IMR-90 (cell line): Measurements from ENCODE around the gene RRAGC. TPM values are rescaled to one million over a fixed set of nuclear protein-coding genes. Genes with fewer than 3 reads are reported as not detected.

Experiments used
- ATAC-seq: fragments of 200-7000 bp; cut with Tn5 transposase; 2 replicates; pipeline ENCODE4 v1.9.1; 2020; ENCODE audit warnings: low read depth, mild to moderate bottlenecking, moderate library complexity
- BruUV-seq: library from RNA; stranded (reverse); fragments of 400-500 nt; replicated peaks from 2 replicates; lab custom pipeline; 2021; lab: Mats Ljungman, UMichigan
- CTCF ChIA-PET: fragments of 300-600 bp; formaldehyde crosslinking; extraction: SDS; loops from one replicate; lab custom pipeline; 2021; ENCODE audit warnings: antibody characterized with exemption; lab: Yijun Ruan, JAX
- POLR2A ChIA-PET: fragments of 300-600 bp; sonication (Branson Sonifier 250); formaldehyde crosslinking; loops from one replicate; lab custom pipeline; 2022; ENCODE audit warnings: antibody characterized with exemption; ENCODE audit not compliant: unreplicated experiment; lab: Charles Lee
- DNase-seq: peaks from one replicate; pipeline ENCODE4 v3.0.0; 2013
- H2AFZ ChIP-seq: replicated peaks from 2 replicates; pipeline ENCODE3; 2013; ENCODE audit warnings: low read length, mild to moderate bottlenecking; ENCODE audit not compliant: poor library complexity
- H2AK5ac ChIP-seq: 2 replicates; pipeline ENCODE4 v1.6.1; 2013; ENCODE audit warnings: low read depth, low read length, inconsistent platforms
- H2AK9ac ChIP-seq: replicated peaks from 2 replicates; pipeline ENCODE3; 2013; ENCODE audit warnings: mild to moderate bottlenecking, low read depth, low read length, moderate library complexity; ENCODE audit not compliant: poor library complexity
- H2BK120ac ChIP-seq: 2 replicates; pipeline ENCODE4 v1.6.1; 2013; ENCODE audit warnings: low read depth, low read length, inconsistent platforms
- H2BK15ac ChIP-seq: 3 replicates; pipeline ENCODE4 v1.6.1; 2013; ENCODE audit warnings: low read depth, low read length, inconsistent platforms
- H2BK20ac ChIP-seq: 2 replicates; pipeline ENCODE4 v1.6.1; 2013; ENCODE audit warnings: low read depth, mild to moderate bottlenecking, inconsistent platforms, low read length, moderate library complexity
- H2BK5ac ChIP-seq: 2 replicates; pipeline ENCODE4 v1.6.1; 2013; ENCODE audit warnings: mild to moderate bottlenecking, low read depth, low read length, inconsistent platforms; ENCODE audit not compliant: poor library complexity, severe bottlenecking
- H3K14ac ChIP-seq: replicated peaks from 2 replicates; pipeline ENCODE4 v1.6.1; 2013; ENCODE audit warnings: low read depth, low read length, inconsistent platforms
- H3K18ac ChIP-seq: 2 replicates; pipeline ENCODE4 v1.6.1; 2013; ENCODE audit warnings: low read depth, low read length, control low read depth
- H3K23ac ChIP-seq: 2 replicates; pipeline ENCODE4 v1.6.1; 2013; ENCODE audit warnings: low read depth, low read length, inconsistent platforms
- H3K27ac ChIP-seq: 2 replicates; pipeline ENCODE4 v1.5.1; 2013; ENCODE audit warnings: mild to moderate bottlenecking, control low read depth, low read length; ENCODE audit not compliant: insufficient read depth
- H3K27me3 ChIP-seq: 2 replicates; pipeline ENCODE4 v1.6.1; 2013; ENCODE audit warnings: low read length; ENCODE audit not compliant: control insufficient read depth, insufficient read depth
- H3K36me3 ChIP-seq: 2 replicates; pipeline ENCODE4 v1.6.1; 2013; ENCODE audit warnings: low read length, mixed read lengths; ENCODE audit not compliant: control insufficient read depth, insufficient read depth
- H3K4ac ChIP-seq: 2 replicates; pipeline ENCODE4 v1.6.1; 2013; ENCODE audit warnings: low read depth, low read length, inconsistent platforms
- H3K4me1 ChIP-seq: 2 replicates; pipeline ENCODE4 v1.6.1; 2013; ENCODE audit warnings: low read length, mixed read lengths; ENCODE audit not compliant: control insufficient read depth, insufficient read depth
- H3K4me2 ChIP-seq: 2 replicates; pipeline ENCODE4 v1.6.1; 2013; ENCODE audit warnings: low read depth, mild to moderate bottlenecking, control low read depth, low read length, moderate library complexity
- H3K4me3 ChIP-seq: 2 replicates; pipeline ENCODE4 v1.5.1; 2013; ENCODE audit warnings: low read depth, mild to moderate bottlenecking, control low read depth, low read length, moderate library complexity; ENCODE audit not compliant: insufficient read depth
- H3K56ac ChIP-seq: 2 replicates; pipeline ENCODE4 v1.6.1; 2013; ENCODE audit warnings: low read length, inconsistent platforms; ENCODE audit not compliant: insufficient read depth; ENCODE audit errors: extremely low read depth
- H3K79me1 ChIP-seq, 2 experiments: 2 replicates each; pipeline ENCODE4 v1.6.1; 2013; ENCODE audit warnings: low read length in 2 of 2, inconsistent platforms in 1 of 2, low read depth in 1 of 2
- H3K9ac ChIP-seq: 2 replicates; pipeline ENCODE4 v1.6.1; 2013; ENCODE audit warnings: low read depth, low read length, control low read depth
- H3K9me1 ChIP-seq: 2 replicates; pipeline ENCODE4 v1.6.1; 2013; ENCODE audit warnings: low read length, inconsistent platforms; ENCODE audit not compliant: insufficient read depth
- H3K9me3 ChIP-seq: 2 replicates; pipeline ENCODE4 v1.6.1; 2013; ENCODE audit warnings: low read length; ENCODE audit not compliant: control insufficient read depth, insufficient read depth
- H4K20me1 ChIP-seq: 2 replicates; pipeline ENCODE4 v1.6.1; 2013; ENCODE audit warnings: low read length, inconsistent platforms; ENCODE audit not compliant: insufficient read depth
- H4K5ac ChIP-seq: 2 replicates; pipeline ENCODE4 v1.6.1; 2013; ENCODE audit warnings: mild to moderate bottlenecking, low read depth, low read length, control low read depth
- H4K8ac ChIP-seq, 2 experiments: 2 replicates each; pipeline ENCODE4 v1.6.1; 2013; ENCODE audit warnings: low read depth in 2 of 2, low read length in 2 of 2, control low read depth in 1 of 2, inconsistent platforms in 1 of 2
- H4K91ac ChIP-seq: 2 replicates; pipeline ENCODE4 v1.6.1; 2013; ENCODE audit warnings: low read depth, low read length, inconsistent platforms; ENCODE audit not compliant: insufficient read depth
- BHLHE40 ChIP-seq: fragments of 150-350 bp; IDR thresholded peaks from 2 replicates; pipeline ENCODE4 v1.6.1; 2016; ENCODE audit warnings: mild to moderate bottlenecking, low read depth, low read length
- CEBPB ChIP-seq: IDR thresholded peaks from 2 replicates; pipeline ENCODE4 v1.6.1; 2012; ENCODE audit warnings: low read depth, low read length, improper control_type of control experiment
- CHD1 ChIP-seq: IDR thresholded peaks from 2 replicates; pipeline ENCODE4 v1.6.1; 2012; ENCODE audit warnings: low read depth, low read length, improper control_type of control experiment
- MAFK ChIP-seq: IDR thresholded peaks from 2 replicates; pipeline ENCODE4 v1.6.1; 2012; ENCODE audit warnings: low read depth, low read length, improper control_type of control experiment
- MAZ ChIP-seq: IDR thresholded peaks from 2 replicates; pipeline ENCODE4 v1.6.1; 2012; ENCODE audit warnings: low read depth, mild to moderate bottlenecking, low read length, improper control_type of control experiment, moderate library complexity, borderline replicate concordance
- NFE2L2 ChIP-seq: fragments of 150-350 bp; IDR thresholded peaks from 2 replicates; pipeline ENCODE4 v1.6.1; 2016; ENCODE audit warnings: low read depth, mild to moderate bottlenecking, low read length
- POLR2A ChIP-seq: IDR thresholded peaks from 2 replicates; pipeline ENCODE4 v1.6.1; 2012; ENCODE audit warnings: mild to moderate bottlenecking, low read depth, low read length
- RAD21 ChIP-seq: IDR thresholded peaks from 2 replicates; pipeline ENCODE4 v1.6.1; 2012; ENCODE audit warnings: low read length, improper control_type of control experiment
- RCOR1 ChIP-seq: IDR thresholded peaks from 2 replicates; pipeline ENCODE4 v1.6.1; 2012; ENCODE audit warnings: mild to moderate bottlenecking, low read length, improper control_type of control experiment; ENCODE audit not compliant: insufficient replicate concordance
- RFX5 ChIP-seq: IDR thresholded peaks from 2 replicates; pipeline ENCODE4 v1.8.0; 2012; ENCODE audit warnings: low read depth, mild to moderate bottlenecking, low read length, moderate library complexity
- WGBS, 2 experiments: methylation state at CpG; one replicate each; pipeline versions ENCODE4 v1.1.5 to v1.1.7; 2013; ENCODE audit warnings: missing lambda C conversion rate in 2 of 2; ENCODE audit not compliant: insufficient read length in 1 of 2; ENCODE audit errors: extremely low coverage in 2 of 2; 5-methylcytosine and 5-hydroxymethylcytosine counted together
- dilution Hi-C: fragments of 300-500 bp; cut with HindIII; formaldehyde crosslinking; loops from one replicate; pipeline ENCODE4 v1.14.3; 2018; ENCODE audit warnings: low sequenced_read_pairs; ENCODE audit not compliant: unreplicated experiment
- in situ Hi-C: fragments of 300-500 bp; cut with MboI; formaldehyde crosslinking; loops from 3 replicates; pipeline ENCODE4 v1.14.3; 2019; ENCODE audit warnings: low sequenced_read_pairs, inconsistent platforms, mixed read lengths
- intact Hi-C: fragments of 100-400 bp; cut with micrococcal nuclease; formaldehyde crosslinking; loops from 2 replicates; pipeline ENCODE4 v1.10.0; 2022
- polyA plus RNA-seq, 3 experiments: library from polyadenylated mRNA; depleted of rRNA; stranded (reverse); fragments of >200 nt; gene quantifications; 2 replicates each; pipeline ENCODE4 v1.2.3, GENCODE V29; 2012; ENCODE audit warnings: low replicate concordance in 1 of 3
- total RNA-seq: library from RNA; depleted of rRNA; stranded (reverse); fragments of >200 nt; gene quantifications from 2 replicates; pipeline ENCODE4 v1.2.3, GENCODE V29; 2012
- TF ChIP-seq, protein P1 (sequence below): conservative IDR thresholded peaks from 2 replicates; pipeline ENCODE4 v1.5.1; 2012; ENCODE audit warnings: mild to moderate bottlenecking, low read depth, low read length, improper control_type of control experiment
- TF ChIP-seq, protein P2 (sequence below): fragments of 150-350 bp; IDR thresholded peaks from 2 replicates; pipeline ENCODE4 v1.6.1; 2016; ENCODE audit warnings: low read depth, mild to moderate bottlenecking, low read length, moderate library complexity, borderline replicate concordance

RRAGC gene
- total and polyA plus RNA-seq, 2 of the 4 experiments (the other 2 are of a cell fraction) = 7.2 to 12.2 TPM

- CTCF ChIA-PET = interaction anchor here (0.7 to 1.3 kb wide), 3 partner anchors 9 to 304 kb away, joined by 3 to 5 read pairs (median 3); no protein-coding TSS in a partner anchor
- dilution Hi-C loops = no loop called here
- WGBS, 2 experiments = no CpG with 5 or more reads among the region's 3 CpGs
Observed at GRCh38 chr1:38826262-38826661, 33.3 kb downstream of the RRAGC start.

More at GRCh38 chr1:38826262-38826661, 33.3 kb downstream of the RRAGC start:
- H4K20me1 ChIP-seq = no peaks in the 10 kb centered on the region
- no peaks in the 10 kb centered on the region for H3K36me3 ChIP-seq
- no peaks in the 10 kb centered on the region for H3K79me1 ChIP-seq
- H3K4me1 ChIP-seq = peaks cover 4% of the 10 kb centered on the region; the same call in 1 of the 2 replicates
- H4K5ac ChIP-seq = no peak overlapping the region
- H2BK120ac ChIP-seq = no peak overlapping the region
- H3K9me1 ChIP-seq = no peaks in the 10 kb centered on the region
- in situ Hi-C loops (no loop called here), intact Hi-C loops (no loop called here)
- H3K4me2 ChIP-seq = no peak overlapping the region
- H3K18ac ChIP-seq = no peak overlapping the region
- DNase-seq (no peak), ATAC-seq (no peak)
- peaks cover 54% of the 10 kb centered on the region for H3K27me3 ChIP-seq
- H3K4ac ChIP-seq = no peak overlapping the region
- no peak overlapping the region for H3K9ac ChIP-seq
- no peak overlapping the region for H2BK5ac ChIP-seq
- no peak overlapping the region for H4K8ac ChIP-seq
- BruUV-seq = no TSS peak
- no peak overlapping the region for H3K56ac ChIP-seq
- H2BK15ac ChIP-seq = no peak overlapping the region
- POLR2A ChIA-PET = no interaction called here
- H4K91ac ChIP-seq = no peak overlapping the region
- H3K27ac ChIP-seq = no peak overlapping the region
- H2AK5ac ChIP-seq = no peak overlapping the region
- no peak overlapping the region for H3K23ac ChIP-seq
- H3K14ac ChIP-seq = no peak overlapping the region
- H2AFZ ChIP-seq = no peak overlapping the region
- no peaks in the 10 kb centered on the region for H3K9me3 ChIP-seq
- H3K4me3 ChIP-seq = no peak overlapping the region
- TF ChIP-seq RCOR1 (no peak), CHD1 (no peak), NFE2L2 (no peak), CEBPB (no peak), MAZ (no peak), RFX5 (no peak), MAFK (no peak), POLR2A (no peak), RAD21 (no peak), BHLHE40 (no peak)
- TF ChIP-seq, protein P1, sequence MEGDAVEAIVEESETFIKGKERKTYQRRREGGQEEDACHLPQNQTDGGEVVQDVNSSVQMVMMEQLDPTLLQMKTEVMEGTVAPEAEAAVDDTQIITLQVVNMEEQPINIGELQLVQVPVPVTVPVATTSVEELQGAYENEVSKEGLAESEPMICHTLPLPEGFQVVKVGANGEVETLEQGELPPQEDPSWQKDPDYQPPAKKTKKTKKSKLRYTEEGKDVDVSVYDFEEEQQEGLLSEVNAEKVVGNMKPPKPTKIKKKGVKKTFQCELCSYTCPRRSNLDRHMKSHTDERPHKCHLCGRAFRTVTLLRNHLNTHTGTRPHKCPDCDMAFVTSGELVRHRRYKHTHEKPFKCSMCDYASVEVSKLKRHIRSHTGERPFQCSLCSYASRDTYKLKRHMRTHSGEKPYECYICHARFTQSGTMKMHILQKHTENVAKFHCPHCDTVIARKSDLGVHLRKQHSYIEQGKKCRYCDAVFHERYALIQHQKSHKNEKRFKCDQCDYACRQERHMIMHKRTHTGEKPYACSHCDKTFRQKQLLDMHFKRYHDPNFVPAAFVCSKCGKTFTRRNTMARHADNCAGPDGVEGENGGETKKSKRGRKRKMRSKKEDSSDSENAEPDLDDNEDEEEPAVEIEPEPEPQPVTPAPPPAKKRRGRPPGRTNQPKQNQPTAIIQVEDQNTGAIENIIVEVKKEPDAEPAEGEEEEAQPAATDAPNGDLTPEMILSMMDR = no peak
- TF ChIP-seq, protein P2, sequence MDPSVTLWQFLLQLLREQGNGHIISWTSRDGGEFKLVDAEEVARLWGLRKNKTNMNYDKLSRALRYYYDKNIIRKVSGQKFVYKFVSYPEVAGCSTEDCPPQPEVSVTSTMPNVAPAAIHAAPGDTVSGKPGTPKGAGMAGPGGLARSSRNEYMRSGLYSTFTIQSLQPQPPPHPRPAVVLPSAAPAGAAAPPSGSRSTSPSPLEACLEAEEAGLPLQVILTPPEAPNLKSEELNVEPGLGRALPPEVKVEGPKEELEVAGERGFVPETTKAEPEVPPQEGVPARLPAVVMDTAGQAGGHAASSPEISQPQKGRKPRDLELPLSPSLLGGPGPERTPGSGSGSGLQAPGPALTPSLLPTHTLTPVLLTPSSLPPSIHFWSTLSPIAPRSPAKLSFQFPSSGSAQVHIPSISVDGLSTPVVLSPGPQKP = no peak
- H2BK20ac ChIP-seq = no peak overlapping the region
- H2AK9ac ChIP-seq = no peak overlapping the region
